RCC 7860 (cell line): ENCODE results near the gene SLC22A1.
"Not testable (repeated sequence)": the region's sequence is repeated elsewhere in the genome, so short reads cannot be mapped to it uniquely, and the experiment has no call there.

Source experiments
- DNase-seq: peaks from one replicate; pipeline ENCODE4 v3.0.0-alpha.2; 2015; ENCODE audit warnings: low spot score
- FAIRE-seq: peaks from 2 replicates; lab custom pipeline; 2012; peaks lifted over from hg19 to GRCh38; lab: Jason Lieb, UNC

Gene SLC22A1

GRCh38 chr6:160120087-160120486, 1.5 kb upstream of the SLC22A1 start:
- FAIRE-seq (no peak), DNase-seq (no peak)

- DNase-seq (no peak), FAIRE-seq (no peak)
Measured at GRCh38 chr6:160121981-160122380, 366 bp downstream of the SLC22A1 start.

- no peak for FAIRE-seq
- no peak for DNase-seq
Measured at GRCh38 chr6:160122744-160123143, 1.1 kb downstream of the SLC22A1 start.

GRCh38 chr6:160124007-160124406, 2.4 kb downstream of the SLC22A1 start:
- FAIRE-seq (no peak), DNase-seq (no peak)

- DNase-seq (no peak), FAIRE-seq (no peak)
Measured at GRCh38 chr6:160124605-160125004, 3.0 kb downstream of the SLC22A1 start.

GRCh38 chr6:160125105-160125504, 3.5 kb downstream of the SLC22A1 start:
- not testable (repeated sequence) for DNase-seq, FAIRE-seq

- DNase-seq (no peak), FAIRE-seq (no peak)
Measured at GRCh38 chr6:160127270-160128124, 5.9 kb downstream of the SLC22A1 start.

GRCh38 chr6:160128125-160128683, 6.6 kb downstream of the SLC22A1 start:
- DNase-seq = no peak
- no peak for FAIRE-seq

GRCh38 chr6:160128879-160129516, 7.4 kb downstream of the SLC22A1 start:
- DNase-seq = no peak
- no peak for FAIRE-seq

GRCh38 chr6:160129881-160130615, 8.4 kb downstream of the SLC22A1 start:
- FAIRE-seq = no peak
- no peak for DNase-seq

GRCh38 chr6:160130729-160131484, 9.3 kb downstream of the SLC22A1 start:
- no peak for DNase-seq
- no peak for FAIRE-seq

- FAIRE-seq = no peak
Measured at GRCh38 chr6:160131636-160132296, 10.2 kb downstream of the SLC22A1 start.

GRCh38 chr6:160132297-160132637, 10.7 kb downstream of the SLC22A1 start:
- FAIRE-seq = no peak

More at GRCh38 chr6:160131636-160132296, 10.2 kb downstream of the SLC22A1 start:
- no peak for DNase-seq

GRCh38 chr6:160132776-160133338, 11.2 kb downstream of the SLC22A1 start:
- DNase-seq (peak; percentile 13), FAIRE-seq (no peak)

More at GRCh38 chr6:160132297-160132637, 10.7 kb downstream of the SLC22A1 start:
- no peak for DNase-seq

GRCh38 chr6:160133441-160134336, 12.1 kb downstream of the SLC22A1 start:
- DNase-seq (no peak), FAIRE-seq (no peak)

- not testable (repeated sequence) for DNase-seq, FAIRE-seq
Measured at GRCh38 chr6:160134337-160134751, 12.7 kb downstream of the SLC22A1 start.

GRCh38 chr6:160134779-160135547, 13.3 kb downstream of the SLC22A1 start:
- DNase-seq (no peak), FAIRE-seq (no peak)
